ENCODE data around the gene TLR10.

- TF ChIP-seq CTCF (conservative IDR thresholded peaks at IDR 0.05; ENCODE audit: low read depth, low read length): no peak
- TF ChIP-seq EZH2phosphoT487 (IDR thresholded peaks at IDR 0.05; ENCODE audit: borderline replicate concordance, low read length): no peak
Observed at GRCh38 chr4:38749336-38749735, 33.5 kb downstream of the TLR10 start.

All from PC-3 (cell line).